K562 (cell line): Measurements from ENCODE around the gene VARS1. TPM values are rescaled to one million over a fixed set of nuclear protein-coding genes. Genes with fewer than 3 reads are reported as not detected.
A peak's percentile ranks its signal among the peaks of the same experiment; 100 is the strongest.

Experiments
- HDAC8 ChIP-seq: fragments of 450-650 bp; IDR thresholded peaks from 2 replicates; pipeline ENCODE4 v1.6.1; 2016; ENCODE audit warnings: mild to moderate bottlenecking, missing genetic modification characterization, moderate library complexity, missing compliant biosample characterization
- MECOM ChIP-seq: fragments of 250-450 bp; sonication (Bioruptor Pico); IDR thresholded peaks from 2 replicates; pipeline ENCODE4 v1.8.0; 2022; ENCODE audit warnings: inconsistent platforms
- ZNF76 ChIP-seq: fragments of 250-450 bp; sonication (Bioruptor Pico); IDR thresholded peaks from 2 replicates; pipeline ENCODE4 v1.4.0; 2020; ENCODE audit warnings: mild to moderate bottlenecking, moderate library complexity, borderline replicate concordance
- polyA plus RNA-seq, 8 experiments: library from polyadenylated mRNA; depleted of rRNA in 4 of 8; stranded (reverse) in 5 of 8; unstranded in 3 of 8; fragments of >200 nt; fragmentation: Nextera tagmentation in 2 of 8; fragmentation: Illumina TruSeq in 1 of 8; extraction: Ambion mirVana in 2 of 8; extraction: Trizol in 1 of 8; gene quantifications; 2 replicates each; pipeline versions ENCODE4 v1.2.1 to v1.2.3, GENCODE V29; 2011 to 2014; ENCODE audit warnings: inconsistent platforms in 1 of 8, missing spikeins in 1 of 8
- total RNA-seq, 7 experiments: library from RNA; depleted of rRNA in 6 of 7; stranded (reverse); fragments of >200 nt in 6 of 7; fragmentation: Illumina TruSeq in 2 of 7; extraction: Trizol in 2 of 7; gene quantifications; 2 replicates each; pipeline versions ENCODE4 v1.2.1 to v1.2.3, GENCODE V29; 2011 to 2021; ENCODE audit warnings: low replicate concordance in 1 of 7
- TF ChIP-seq, protein P1 (sequence below): sonication (generic); formaldehyde crosslinking; IDR thresholded peaks from 2 replicates; pipeline ENCODE4 v1.8.0; 2022; ENCODE audit warnings: mild to moderate bottlenecking, missing genetic modification reagents
- TF ChIP-seq, protein P2 (sequence below): fragments of 450-650 bp; IDR thresholded peaks from 2 replicates; pipeline ENCODE4 v1.6.1; 2016; ENCODE audit warnings: low read depth
- TF ChIP-seq, protein P3 (sequence below): fragments of 450-650 bp; IDR thresholded peaks from 2 replicates; pipeline ENCODE4 v1.6.1; 2017; ENCODE audit warnings: antibody characterized with exemption

Gene VARS1
- total and polyA plus RNA-seq, 9 of the 15 experiments (the other 6 are each of a cell fraction or from before 2014, with no cell fraction given) = 2.9 to 488 (median 130) TPM

DNA sequence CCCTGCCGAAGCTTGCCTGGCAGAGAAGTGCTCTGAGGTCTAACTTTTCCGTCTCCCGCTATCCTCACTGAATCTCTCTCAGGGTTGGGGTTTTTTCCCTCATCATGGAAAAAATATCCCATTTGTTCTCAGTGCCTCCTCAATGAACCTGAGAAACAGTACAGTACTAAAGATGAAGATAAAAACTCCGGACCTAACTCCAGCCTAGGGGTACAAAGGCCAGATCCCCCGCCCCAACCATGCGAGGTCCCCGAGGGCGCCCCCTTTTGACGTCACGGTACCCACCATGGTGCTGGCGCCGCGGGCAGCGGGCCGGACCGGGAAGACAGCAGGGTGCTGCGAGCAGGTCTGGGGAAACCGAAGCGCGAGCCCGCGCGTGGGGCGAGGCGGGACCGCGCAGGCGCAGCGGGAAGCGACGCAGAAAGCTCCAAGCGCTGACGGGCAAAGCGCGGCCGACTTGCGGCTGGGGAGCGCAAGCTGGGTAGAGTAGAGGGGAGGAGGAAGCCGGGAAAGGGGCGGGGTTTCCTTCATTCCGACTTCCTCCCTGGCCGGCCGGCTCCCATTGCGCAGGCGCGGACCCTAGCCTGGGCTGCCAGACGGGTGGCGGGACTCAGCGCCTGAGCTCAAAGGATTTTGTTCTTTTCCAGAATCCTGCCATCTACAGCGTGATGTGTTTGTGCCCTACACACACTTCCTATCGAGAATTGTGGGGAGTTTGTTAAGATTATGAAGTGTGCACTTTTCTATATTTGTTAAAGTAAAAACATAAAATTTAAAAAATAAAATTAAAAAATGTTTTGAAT, 11.1 kb upstream of the VARS1 start, which contains the start of gene LSM2 (continued):
- TF ChIP-seq, protein P1, sequence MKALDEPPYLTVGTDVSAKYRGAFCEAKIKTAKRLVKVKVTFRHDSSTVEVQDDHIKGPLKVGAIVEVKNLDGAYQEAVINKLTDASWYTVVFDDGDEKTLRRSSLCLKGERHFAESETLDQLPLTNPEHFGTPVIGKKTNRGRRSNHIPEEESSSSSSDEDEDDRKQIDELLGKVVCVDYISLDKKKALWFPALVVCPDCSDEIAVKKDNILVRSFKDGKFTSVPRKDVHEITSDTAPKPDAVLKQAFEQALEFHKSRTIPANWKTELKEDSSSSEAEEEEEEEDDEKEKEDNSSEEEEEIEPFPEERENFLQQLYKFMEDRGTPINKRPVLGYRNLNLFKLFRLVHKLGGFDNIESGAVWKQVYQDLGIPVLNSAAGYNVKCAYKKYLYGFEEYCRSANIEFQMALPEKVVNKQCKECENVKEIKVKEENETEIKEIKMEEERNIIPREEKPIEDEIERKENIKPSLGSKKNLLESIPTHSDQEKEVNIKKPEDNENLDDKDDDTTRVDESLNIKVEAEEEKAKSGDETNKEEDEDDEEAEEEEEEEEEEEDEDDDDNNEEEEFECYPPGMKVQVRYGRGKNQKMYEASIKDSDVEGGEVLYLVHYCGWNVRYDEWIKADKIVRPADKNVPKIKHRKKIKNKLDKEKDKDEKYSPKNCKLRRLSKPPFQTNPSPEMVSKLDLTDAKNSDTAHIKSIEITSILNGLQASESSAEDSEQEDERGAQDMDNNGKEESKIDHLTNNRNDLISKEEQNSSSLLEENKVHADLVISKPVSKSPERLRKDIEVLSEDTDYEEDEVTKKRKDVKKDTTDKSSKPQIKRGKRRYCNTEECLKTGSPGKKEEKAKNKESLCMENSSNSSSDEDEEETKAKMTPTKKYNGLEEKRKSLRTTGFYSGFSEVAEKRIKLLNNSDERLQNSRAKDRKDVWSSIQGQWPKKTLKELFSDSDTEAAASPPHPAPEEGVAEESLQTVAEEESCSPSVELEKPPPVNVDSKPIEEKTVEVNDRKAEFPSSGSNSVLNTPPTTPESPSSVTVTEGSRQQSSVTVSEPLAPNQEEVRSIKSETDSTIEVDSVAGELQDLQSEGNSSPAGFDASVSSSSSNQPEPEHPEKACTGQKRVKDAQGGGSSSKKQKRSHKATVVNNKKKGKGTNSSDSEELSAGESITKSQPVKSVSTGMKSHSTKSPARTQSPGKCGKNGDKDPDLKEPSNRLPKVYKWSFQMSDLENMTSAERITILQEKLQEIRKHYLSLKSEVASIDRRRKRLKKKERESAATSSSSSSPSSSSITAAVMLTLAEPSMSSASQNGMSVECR (CRISPR knock-in tag) = peak; percentile 96; the same call in 1 of the 2 replicates
- TF ChIP-seq HDAC8 (tag) (peak; percentile 75; the same call in 1 of the 2 replicates), ZNF76 (CRISPR knock-in tag) (no peak), MECOM (CRISPR knock-in tag) (no peak)
- TF ChIP-seq, protein P2, sequence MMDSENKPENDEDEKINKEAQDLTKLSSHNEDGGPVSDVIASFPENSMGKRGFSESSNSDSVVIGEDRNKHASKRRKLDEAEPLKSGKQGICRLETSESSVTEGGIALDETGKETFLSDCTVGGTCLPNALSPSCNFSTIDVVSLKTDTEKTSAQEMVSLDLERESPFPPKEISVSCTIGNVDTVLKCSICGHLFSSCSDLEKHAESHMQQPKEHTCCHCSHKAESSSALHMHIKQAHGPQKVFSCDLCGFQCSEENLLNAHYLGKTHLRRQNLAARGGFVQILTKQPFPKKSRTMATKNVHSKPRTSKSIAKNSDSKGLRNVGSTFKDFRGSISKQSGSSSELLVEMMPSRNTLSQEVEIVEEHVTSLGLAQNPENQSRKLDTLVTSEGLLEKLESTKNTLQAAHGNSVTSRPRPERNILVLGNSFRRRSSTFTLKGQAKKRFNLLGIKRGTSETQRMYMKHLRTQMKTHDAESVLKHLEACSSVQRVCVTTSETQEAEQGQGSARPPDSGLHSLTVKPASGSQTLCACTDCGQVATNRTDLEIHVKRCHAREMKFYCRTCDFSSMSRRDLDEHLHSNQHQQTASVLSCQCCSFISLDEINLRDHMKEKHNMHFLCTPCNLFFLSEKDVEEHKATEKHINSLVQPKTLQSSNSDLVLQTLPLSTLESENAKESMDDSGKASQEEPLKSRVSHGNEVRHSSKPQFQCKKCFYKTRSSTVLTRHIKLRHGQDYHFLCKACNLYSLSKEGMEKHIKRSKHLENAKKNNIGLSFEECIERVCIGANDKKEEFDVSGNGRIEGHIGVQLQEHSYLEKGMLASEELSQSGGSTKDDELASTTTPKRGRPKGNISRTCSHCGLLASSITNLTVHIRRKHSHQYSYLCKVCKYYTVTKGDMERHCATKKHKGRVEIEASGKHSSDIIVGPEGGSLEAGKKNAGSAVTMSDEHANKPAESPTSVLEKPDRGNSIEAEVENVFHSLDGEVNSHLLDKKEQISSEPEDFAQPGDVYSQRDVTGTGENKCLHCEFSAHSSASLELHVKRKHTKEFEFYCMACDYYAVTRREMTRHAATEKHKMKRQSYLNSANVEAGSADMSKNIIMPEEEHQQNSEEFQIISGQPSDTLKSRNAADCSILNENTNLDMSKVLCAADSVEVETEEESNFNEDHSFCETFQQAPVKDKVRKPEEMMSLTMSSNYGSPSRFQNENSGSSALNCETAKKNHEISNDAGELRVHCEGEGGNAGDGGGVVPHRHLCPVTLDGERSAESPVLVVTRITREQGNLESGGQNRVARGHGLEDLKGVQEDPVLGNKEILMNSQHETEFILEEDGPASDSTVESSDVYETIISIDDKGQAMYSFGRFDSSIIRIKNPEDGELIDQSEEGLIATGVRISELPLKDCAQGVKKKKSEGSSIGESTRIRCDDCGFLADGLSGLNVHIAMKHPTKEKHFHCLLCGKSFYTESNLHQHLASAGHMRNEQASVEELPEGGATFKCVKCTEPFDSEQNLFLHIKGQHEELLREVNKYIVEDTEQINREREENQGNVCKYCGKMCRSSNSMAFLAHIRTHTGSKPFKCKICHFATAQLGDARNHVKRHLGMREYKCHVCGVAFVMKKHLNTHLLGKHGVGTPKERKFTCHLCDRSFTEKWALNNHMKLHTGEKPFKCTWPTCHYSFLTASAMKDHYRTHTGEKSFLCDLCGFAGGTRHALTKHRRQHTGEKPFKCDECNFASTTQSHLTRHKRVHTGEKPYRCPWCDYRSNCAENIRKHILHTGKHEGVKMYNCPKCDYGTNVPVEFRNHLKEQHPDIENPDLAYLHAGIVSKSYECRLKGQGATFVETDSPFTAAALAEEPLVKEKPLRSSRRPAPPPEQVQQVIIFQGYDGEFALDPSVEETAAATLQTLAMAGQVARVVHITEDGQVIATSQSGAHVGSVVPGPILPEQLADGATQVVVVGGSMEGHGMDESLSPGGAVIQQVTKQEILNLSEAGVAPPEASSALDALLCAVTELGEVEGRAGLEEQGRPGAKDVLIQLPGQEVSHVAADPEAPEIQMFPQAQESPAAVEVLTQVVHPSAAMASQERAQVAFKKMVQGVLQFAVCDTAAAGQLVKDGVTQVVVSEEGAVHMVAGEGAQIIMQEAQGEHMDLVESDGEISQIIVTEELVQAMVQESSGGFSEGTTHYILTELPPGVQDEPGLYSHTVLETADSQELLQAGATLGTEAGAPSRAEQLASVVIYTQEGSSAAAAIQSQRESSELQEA = no peak
- TF ChIP-seq, protein P3, sequence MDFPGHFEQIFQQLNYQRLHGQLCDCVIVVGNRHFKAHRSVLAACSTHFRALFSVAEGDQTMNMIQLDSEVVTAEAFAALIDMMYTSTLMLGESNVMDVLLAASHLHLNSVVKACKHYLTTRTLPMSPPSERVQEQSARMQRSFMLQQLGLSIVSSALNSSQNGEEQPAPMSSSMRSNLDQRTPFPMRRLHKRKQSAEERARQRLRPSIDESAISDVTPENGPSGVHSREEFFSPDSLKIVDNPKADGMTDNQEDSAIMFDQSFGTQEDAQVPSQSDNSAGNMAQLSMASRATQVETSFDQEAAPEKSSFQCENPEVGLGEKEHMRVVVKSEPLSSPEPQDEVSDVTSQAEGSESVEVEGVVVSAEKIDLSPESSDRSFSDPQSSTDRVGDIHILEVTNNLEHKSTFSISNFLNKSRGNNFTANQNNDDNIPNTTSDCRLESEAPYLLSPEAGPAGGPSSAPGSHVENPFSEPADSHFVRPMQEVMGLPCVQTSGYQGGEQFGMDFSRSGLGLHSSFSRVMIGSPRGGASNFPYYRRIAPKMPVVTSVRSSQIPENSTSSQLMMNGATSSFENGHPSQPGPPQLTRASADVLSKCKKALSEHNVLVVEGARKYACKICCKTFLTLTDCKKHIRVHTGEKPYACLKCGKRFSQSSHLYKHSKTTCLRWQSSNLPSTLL = peak; percentile 91
